ENCODE measurements around the gene SLC29A1.

DNA sequence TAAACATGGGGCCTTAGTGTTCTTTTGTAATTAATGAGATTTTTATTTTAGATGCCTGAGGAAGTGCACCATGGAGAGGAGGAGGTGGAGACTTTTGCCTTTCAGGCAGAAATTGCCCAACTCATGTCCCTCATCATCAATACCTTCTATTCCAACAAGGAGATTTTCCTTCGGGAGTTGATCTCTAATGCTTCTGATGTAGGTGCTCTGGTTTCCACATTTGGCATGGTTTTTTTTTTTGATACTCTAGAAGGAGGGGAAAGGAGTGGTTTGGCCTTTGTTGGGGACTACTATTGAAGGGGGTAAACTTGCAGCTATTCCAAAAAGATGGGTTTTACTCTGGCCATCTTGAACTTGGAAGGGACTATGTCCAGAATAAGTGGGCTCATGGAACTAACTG is 25.2 kb downstream of the SLC29A1 start:
- TF ChIP-seq, protein P1, sequence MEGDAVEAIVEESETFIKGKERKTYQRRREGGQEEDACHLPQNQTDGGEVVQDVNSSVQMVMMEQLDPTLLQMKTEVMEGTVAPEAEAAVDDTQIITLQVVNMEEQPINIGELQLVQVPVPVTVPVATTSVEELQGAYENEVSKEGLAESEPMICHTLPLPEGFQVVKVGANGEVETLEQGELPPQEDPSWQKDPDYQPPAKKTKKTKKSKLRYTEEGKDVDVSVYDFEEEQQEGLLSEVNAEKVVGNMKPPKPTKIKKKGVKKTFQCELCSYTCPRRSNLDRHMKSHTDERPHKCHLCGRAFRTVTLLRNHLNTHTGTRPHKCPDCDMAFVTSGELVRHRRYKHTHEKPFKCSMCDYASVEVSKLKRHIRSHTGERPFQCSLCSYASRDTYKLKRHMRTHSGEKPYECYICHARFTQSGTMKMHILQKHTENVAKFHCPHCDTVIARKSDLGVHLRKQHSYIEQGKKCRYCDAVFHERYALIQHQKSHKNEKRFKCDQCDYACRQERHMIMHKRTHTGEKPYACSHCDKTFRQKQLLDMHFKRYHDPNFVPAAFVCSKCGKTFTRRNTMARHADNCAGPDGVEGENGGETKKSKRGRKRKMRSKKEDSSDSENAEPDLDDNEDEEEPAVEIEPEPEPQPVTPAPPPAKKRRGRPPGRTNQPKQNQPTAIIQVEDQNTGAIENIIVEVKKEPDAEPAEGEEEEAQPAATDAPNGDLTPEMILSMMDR (IDR thresholded peaks at IDR 0.05): no peak
- no peak for TF ChIP-seq ZFX (IDR thresholded peaks at IDR 0.05; ENCODE audit: borderline replicate concordance)

All from 22Rv1 (cell line).